Type B pancreatic cell (in vitro differentiated cells): Measurements from ENCODE around the gene FCER2. TPM values are rescaled to one million over a fixed set of nuclear protein-coding genes. Genes with fewer than 3 reads are reported as not detected.

Experiments used
- DNase-seq: peaks from one replicate; pipeline ENCODE4 v3.0.0; 2021; ENCODE audit warnings: mixed read lengths; ENCODE audit not compliant: unreplicated experiment; ENCODE audit errors: extremely low spot score
- H3K27ac Mint-ChIP-seq: 2 replicates; pipeline ENCODE4 v1.8.0; 2021; ENCODE audit warnings: mild to moderate bottlenecking, mixed read lengths
- H3K27me3 Mint-ChIP-seq: 2 replicates; pipeline ENCODE4 v1.8.0; 2021; ENCODE audit warnings: mixed read lengths
- H3K36me3 Mint-ChIP-seq: 2 replicates; pipeline ENCODE4 v1.8.0; 2021; ENCODE audit warnings: mixed read lengths
- H3K4me1 Mint-ChIP-seq: one replicate; pipeline ENCODE4 v1.8.0; 2021; ENCODE audit warnings: mixed read lengths; ENCODE audit not compliant: unreplicated experiment
- H3K4me3 Mint-ChIP-seq: 2 replicates; pipeline ENCODE4 v1.8.0; 2021; ENCODE audit warnings: mild to moderate bottlenecking, mixed read lengths
- H3K9me3 Mint-ChIP-seq: 2 replicates; pipeline ENCODE4 v1.8.0; 2021; ENCODE audit warnings: mixed read lengths
- total RNA-seq: library from RNA; stranded (reverse); gene quantifications from 2 replicates; pipeline ENCODE4 v1.2.1, GENCODE V29; 2021; ENCODE audit warnings: low replicate concordance
- TF ChIP-seq, protein P1 (sequence below): fragments of 200-600 bp; sonication (generic); conservative IDR thresholded peaks from 2 replicates; pipeline ENCODE4 v1.5.0; 2021; ENCODE audit warnings: antibody characterized with exemption, mild to moderate bottlenecking

The FCER2 gene
- total RNA-seq, 1 donor from 2014 or later, result not detected

DNA sequence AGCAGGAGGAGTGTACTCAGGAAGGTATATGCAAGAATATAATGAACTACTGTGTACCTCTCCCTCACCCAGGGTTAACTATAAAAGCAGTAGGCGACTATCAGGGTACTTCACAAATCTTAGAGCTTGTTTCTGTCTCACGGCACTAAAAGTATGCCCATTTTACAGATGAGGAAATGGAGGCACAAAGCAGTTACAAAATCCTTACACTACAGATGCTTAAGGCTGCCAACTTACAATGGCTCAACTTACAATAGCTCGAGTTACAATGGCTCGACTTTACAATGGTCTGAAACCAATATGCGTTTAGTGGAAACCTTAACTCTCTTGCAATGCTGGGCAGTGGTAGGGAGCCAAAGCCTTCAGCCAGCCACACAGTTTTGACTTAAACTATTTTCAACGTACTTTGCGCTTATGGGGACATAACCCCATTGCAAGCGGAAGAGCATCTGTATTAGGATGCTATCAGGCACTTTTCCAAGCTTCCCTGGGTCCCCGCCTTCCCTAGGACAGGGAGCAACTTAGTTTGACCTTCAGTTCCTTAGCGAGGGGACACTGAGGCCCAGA lies 4.1 kb downstream of the FCER2 start:
- H3K27ac Mint-ChIP-seq, result no peak overlapping the region
- no peaks in the 10 kb centered on the region for H3K4me1 Mint-ChIP-seq
- no peak for DNase-seq
- H3K4me3 Mint-ChIP-seq, result no peak overlapping the region
- H3K9me3 Mint-ChIP-seq, result no peaks in the 10 kb centered on the region
- TF ChIP-seq, protein P1, sequence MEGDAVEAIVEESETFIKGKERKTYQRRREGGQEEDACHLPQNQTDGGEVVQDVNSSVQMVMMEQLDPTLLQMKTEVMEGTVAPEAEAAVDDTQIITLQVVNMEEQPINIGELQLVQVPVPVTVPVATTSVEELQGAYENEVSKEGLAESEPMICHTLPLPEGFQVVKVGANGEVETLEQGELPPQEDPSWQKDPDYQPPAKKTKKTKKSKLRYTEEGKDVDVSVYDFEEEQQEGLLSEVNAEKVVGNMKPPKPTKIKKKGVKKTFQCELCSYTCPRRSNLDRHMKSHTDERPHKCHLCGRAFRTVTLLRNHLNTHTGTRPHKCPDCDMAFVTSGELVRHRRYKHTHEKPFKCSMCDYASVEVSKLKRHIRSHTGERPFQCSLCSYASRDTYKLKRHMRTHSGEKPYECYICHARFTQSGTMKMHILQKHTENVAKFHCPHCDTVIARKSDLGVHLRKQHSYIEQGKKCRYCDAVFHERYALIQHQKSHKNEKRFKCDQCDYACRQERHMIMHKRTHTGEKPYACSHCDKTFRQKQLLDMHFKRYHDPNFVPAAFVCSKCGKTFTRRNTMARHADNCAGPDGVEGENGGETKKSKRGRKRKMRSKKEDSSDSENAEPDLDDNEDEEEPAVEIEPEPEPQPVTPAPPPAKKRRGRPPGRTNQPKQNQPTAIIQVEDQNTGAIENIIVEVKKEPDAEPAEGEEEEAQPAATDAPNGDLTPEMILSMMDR, result no peak
- peaks cover 23% of the 10 kb centered on the region for H3K27me3 Mint-ChIP-seq
- no peaks in the 10 kb centered on the region for H3K36me3 Mint-ChIP-seq

- no peaks in the 10 kb centered on the region for H3K4me1 Mint-ChIP-seq
- DNase-seq, result no peak
- peaks cover 11% of the 10 kb centered on the region for H3K27me3 Mint-ChIP-seq
- TF ChIP-seq, protein P1, result no peak
- no peak overlapping the region for H3K4me3 Mint-ChIP-seq
- no peaks in the 10 kb centered on the region for H3K36me3 Mint-ChIP-seq
- no peaks in the 10 kb centered on the region for H3K9me3 Mint-ChIP-seq
- H3K27ac Mint-ChIP-seq, result no peak overlapping the region
Measured at GRCh38 chr19:7694499-7694898, 7.4 kb downstream of the FCER2 start.

DNA sequence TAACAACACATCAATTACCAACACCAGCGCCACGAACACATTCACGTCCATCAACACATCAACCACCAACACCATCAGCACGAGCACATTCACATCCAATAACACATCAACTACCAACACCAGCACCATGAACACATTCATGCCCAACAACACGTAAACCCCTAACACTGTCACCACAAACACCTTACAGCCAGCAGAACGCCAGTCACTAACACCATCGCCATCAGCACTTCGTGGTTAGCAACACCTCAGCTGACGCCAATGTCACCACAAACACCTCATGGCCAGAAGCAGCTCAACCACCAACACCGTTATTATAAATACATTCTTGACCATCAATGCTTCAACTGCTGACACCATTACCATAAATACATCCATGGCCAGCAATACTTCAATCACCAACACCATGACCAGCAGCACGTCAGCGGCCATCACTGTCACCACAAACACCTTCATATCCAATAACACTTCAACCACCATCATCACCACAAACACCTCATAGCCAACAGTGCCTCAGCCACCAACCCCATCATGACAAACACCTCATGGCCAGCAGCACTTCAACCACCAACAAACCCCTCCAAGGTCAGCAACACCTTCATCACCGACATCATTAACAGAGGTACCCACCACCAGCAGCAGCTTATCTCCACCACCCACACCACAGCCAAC lies 9.4 kb downstream of the FCER2 start:
- peaks cover 5% of the 10 kb centered on the region for H3K27me3 Mint-ChIP-seq
- no peak for DNase-seq

DNA sequence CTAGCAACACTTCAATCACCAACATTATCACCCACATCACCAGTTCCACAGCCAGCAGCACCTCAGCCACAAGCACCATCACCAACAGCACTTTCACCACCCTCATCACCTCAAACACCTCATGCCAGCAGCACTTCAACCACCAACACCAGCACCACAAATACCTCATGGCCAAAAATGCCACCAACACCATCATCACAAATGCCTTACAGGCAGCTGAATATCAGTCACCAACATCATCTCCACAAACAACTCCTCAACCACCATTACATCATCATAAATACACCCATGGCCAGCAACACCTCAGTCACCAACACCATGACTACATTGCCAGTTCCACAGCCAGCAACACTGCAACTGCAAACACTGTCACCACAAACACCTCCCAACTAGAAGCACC lies 10.4 kb downstream of the FCER2 start:
- H3K36me3 Mint-ChIP-seq, result no peaks in the 10 kb centered on the region
- TF ChIP-seq, protein P1, result no peak
- H3K27ac Mint-ChIP-seq, result no peak overlapping the region
- H3K4me1 Mint-ChIP-seq, result no peaks in the 10 kb centered on the region
- DNase-seq, result no peak
- H3K9me3 Mint-ChIP-seq, result no peaks in the 10 kb centered on the region
- H3K27me3 Mint-ChIP-seq, result peaks cover 4% of the 10 kb centered on the region
- no peak overlapping the region for H3K4me3 Mint-ChIP-seq

More for the DNA sequence above, 9.4 kb downstream of the FCER2 start:
- no peaks in the 10 kb centered on the region for H3K9me3 Mint-ChIP-seq
- no peak overlapping the region for H3K4me3 Mint-ChIP-seq
- no peak overlapping the region for H3K27ac Mint-ChIP-seq
- H3K36me3 Mint-ChIP-seq, result no peaks in the 10 kb centered on the region
- no peaks in the 10 kb centered on the region for H3K4me1 Mint-ChIP-seq
- TF ChIP-seq, protein P1, result no peak

DNA sequence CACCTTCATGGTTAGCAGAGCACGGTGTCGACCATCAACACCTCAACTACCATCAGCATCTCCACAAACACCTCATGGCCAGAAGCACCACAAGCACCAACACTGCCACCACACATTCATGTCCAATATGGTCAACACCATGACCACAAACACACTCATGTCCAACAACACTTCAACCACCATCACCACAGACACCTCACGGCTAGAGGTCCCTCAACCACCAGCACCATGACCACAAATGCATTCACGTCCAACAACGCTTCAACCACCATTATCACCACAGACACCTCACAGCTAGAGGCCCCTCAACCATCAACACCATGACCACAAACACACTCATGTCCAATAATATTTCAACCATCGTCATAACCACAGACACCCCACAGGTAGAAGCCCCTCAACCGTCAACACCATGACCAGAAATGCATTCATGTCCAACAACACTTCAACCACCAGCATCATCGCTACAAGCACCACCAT lies 11.1 kb downstream of the FCER2 start:
- Mint-ChIP-seq H3K4me3 (no peak overlapping the region), H3K27me3 (peaks cover 3% of the 10 kb centered on the region), H3K9me3 (no peaks in the 10 kb centered on the region), H3K4me1 (no peaks in the 10 kb centered on the region), H3K27ac (no peak overlapping the region), H3K36me3 (no peaks in the 10 kb centered on the region)
- TF ChIP-seq, protein P1, result no peak
- DNase-seq, result no peak
